Activated naive CD4-positive, alpha-beta T cell treated with Interleukin-2 at 50 U/mL for 16 hours (primary cell): ENCODE measurements around the gene MTMR6.

Experiments used
- DNase-seq: peaks from one replicate; pipeline ENCODE4 v3.0.0-alpha.2; 2020

Gene MTMR6

DNA sequence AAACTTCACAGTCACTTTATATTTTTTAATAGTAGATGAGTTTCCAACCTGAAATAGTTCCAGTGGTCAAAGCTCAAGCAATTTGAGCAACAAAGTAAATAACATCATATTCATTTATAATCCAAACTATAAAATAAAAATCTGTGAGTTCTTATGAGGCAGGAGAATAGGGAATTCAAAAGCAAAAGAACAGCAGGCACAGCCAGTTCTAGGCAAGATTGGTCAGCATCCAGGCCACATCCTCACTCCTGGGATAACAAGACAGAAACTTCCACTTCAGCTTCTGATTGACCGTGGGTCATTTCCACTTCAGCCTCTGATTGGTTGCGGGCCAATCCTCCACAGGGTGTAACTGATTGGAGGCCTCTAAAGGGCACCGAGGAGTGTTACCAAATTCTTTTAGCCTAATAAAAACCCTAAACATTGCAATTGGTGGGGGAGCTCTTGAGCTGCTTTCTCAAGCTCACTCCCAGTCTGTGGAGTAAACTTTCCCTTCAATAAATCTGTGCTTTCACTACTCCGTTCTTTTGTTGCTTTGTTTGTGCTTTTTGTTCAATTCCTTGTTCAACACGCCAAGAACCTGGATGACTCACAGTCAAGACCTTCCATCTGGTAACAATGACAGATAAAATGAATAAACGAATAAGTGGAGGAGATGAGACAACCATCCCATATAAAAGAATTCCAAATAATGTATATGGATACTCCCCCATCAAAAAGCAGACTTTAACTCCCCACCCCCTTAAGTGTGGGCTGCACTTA, 72.6 kb downstream of the MTMR6 start:
- DNase-seq: no peak

DNA sequence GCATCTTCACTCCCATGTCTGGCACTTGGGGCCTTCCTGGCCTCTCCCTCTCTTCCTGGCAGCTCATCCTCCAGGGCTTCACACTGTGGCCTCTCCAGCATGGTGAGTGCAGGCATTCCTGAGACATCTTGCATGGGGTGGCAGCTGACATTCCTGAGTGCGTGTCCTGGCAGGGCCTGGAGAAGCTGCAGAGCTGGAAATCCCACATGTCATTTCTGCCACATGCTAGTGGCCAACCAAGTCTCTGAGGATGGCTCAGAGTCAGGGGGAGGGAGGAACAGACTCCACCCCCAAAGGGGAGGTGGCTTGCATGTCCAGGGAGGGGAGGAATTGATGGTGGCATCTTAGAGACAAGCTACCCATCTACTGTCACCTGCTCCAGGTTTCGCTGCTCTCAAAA, 73.6 kb downstream of the MTMR6 start:
- no peak for DNase-seq

DNA sequence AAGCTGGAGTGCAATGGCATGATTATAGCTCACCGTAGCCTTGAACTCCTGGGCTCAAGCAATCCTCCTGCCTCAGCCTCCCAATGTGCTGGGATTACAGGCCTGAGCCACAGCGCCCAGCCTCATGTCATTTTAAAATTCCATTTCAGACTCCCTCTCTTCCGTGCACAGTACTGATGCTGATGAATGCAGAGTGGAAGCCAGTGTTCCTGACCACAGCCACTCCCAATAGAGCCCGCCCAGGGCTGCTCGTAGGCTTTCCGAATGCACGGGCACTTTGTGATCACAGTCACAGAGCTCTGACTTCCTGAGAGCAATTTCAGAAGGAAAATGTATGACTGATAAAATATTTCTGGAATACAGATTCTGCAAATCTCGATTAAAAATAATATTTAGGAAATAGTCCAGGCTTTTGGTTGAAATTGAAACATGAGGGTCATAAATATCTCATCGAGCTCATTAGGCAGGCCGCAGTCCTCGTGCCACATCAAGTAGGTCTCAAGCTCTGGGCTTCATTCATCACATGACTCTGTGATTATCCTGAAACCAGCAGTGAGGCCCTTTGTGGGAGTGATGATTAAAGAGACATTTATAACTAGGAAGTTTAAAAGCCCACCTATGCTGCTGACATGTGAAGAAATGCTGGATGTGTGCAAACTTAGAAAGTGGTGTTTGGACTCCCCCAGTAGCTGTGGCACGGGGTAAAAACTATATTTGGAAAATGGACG, 76.3 kb downstream of the MTMR6 start:
- DNase-seq: no peak

DNA sequence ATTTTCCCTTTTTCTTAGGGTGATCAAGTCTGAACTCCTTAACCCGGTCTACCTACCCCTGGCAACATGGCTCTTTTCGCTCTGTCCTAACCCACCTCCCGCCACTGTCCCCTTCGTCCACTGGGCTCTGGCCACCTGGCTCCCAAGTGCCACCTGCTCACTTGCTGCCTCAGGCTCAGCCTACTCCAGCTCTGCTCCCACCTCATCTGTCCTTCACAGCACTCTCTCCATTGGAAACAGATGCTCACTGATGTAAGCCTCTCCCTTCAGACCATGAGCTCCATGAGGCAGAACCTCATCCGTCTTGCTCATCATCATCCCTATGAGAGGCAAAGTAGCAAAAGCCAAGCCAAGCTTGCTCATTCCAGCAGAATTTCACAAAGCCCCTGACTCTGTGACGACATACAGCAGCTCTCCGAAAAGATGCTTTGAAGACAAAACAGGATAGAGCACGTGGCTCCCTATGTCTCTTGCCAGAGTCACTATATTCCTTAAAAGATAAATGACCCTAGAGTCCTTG, 79.9 kb downstream of the MTMR6 start:
- no peak for DNase-seq

DNA sequence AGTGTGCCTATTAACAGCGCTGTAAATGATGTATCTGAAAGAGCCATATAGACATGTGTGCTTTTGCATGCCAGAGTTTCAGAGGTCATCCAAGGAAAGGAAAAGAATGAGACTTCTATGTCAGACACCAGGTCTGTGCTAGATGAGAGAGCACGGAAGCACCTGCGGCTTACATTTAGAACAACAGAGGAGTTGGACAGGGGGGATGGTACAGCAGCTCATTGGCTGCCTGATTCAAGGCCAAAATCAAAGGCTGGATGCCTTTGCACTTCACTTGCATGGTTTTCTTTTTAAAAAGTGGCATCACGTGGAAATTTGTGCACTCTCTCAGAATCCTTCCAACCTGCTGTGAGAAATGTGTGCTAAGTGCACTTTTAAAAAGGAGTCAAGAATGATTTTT, 82.4 kb downstream of the MTMR6 start:
- no peak for DNase-seq

DNA sequence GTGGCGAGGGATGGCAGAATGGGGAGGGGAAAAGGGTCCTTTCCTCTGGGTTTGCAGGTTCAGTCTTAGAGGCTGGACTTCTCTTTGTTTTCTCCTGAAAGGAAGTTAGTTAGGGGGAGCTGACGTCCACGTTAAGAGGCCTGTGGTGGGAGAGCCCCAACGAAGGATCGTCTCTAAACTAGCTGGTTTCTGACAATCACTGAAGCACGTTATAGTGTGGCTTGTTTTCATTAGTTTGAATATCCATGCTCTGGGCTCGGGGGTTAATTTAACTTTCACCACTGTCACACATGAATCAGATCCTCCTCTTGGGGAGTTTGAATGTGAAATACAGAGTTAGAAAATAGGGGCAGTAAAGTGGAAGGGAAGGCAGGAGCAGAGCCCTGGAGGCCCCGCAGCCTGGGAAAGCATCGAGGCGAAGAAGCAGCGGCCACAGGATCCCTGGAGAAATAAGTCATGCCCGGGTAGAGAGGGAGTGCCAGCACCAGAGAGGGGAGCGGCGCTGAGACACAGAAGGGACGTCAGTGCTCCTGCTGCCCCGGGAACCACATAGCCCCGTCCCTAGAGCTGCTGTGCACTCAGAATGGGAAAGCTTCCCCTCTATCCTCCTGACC, 84.1 kb downstream of the MTMR6 start:
- no peak for DNase-seq

DNA sequence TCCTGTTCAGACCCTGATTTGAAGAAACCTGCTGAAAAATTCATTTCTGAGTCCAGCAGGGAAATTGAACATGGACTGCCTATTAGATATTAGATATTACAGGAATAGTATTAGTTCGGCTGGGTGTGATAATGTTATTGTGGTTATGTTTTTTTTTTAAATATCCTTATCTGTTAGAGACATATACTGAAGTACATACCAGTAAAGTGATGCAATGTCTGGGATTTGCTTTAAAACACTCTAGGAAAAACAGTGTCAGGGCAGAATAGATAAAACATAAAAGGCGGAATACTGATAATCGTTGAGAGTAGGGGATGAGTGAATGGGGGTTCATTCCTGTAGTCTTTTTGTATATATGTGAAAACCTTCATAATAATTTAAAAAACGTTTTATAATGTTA, 86.5 kb downstream of the MTMR6 start:
- no peak for DNase-seq

DNA sequence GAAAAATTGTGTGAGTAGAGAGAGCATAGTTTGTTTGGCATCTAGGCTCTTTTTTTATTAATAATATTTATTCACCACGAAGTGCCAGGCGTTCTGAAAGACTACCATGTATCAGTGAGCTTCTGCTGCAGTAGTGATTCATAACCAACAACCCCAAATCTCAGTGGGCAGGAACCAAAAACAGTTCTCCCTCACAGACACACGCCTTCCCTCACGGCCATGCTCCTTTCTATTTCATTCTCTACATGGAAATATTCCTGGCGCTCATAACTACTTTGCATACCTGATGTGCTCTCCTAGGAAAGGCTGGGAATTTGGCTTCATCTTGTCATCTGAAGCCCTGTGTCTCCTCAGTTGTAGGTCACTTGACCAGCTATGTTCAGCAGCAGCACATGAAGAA, 88.6 kb downstream of the MTMR6 start:
- DNase-seq: no peak

DNA sequence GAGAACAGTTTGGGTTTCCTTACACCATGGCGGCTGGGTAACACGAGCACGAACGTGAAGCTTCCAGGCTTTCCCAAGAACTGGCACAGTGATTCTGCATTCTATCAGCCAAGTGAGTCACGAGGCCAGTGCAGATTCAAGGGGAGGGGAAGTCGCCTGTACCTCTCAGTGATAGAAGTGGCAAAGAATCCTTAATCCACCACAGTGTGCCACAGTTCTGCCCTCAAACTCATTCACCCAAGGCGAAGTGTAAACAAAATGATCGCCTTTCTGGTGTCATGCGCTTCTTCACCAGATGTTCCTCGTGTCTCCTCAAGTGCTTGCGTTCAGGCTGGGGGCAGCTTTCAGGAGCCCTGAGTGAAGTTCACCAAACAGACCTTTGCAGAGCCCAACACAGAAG, 90.3 kb downstream of the MTMR6 start:
- DNase-seq: no peak
